Transverse colon (tissue), 4 donors: ENCODE data around the gene OCSTAMP. TPM values are rescaled to one million over a fixed set of nuclear protein-coding genes. Genes with fewer than 3 reads are reported as not detected.

Experiments used
- DNase-seq: peaks from one replicate; pipeline ENCODE4 v3.0.0-alpha.2; 2019
- H3K27ac ChIP-seq, 4 donors: fragments of 200-600 bp; sonication (generic); 2 replicates each; pipeline ENCODE4 v1.5.1; 2016 to 2018; ENCODE audit warnings: inconsistent platforms in 4 of 4
- H3K27me3 ChIP-seq: fragments of 200-600 bp; sonication (generic); 2 replicates; pipeline ENCODE4 v1.5.1; 2017; ENCODE audit warnings: inconsistent platforms
- H3K36me3 ChIP-seq, 4 donors: fragments of 200-600 bp; sonication (generic); 2 replicates each; pipeline ENCODE4 v1.5.1; 2017 to 2019; ENCODE audit warnings: inconsistent platforms in 4 of 4
- H3K4me1 ChIP-seq, 4 donors: fragments of 200-600 bp; sonication (generic); 2 replicates each; pipeline ENCODE4 v1.5.1; 2017 to 2020; ENCODE audit warnings: inconsistent platforms in 4 of 4
- H3K4me3 ChIP-seq, 4 donors: fragments of 200-600 bp; sonication (generic); 1 replicate in 1 of 4; 2 replicates in 3 of 4; pipeline versions ENCODE4 v1.5.1 to v1.6.1; 2017 to 2019; ENCODE audit warnings: inconsistent platforms in 4 of 4
- H3K9me3 ChIP-seq, 2 donors: fragments of 200-600 bp; sonication (generic); 2 replicates each; pipeline ENCODE4 v1.5.1; 2017 to 2019; ENCODE audit warnings: inconsistent platforms in 2 of 2
- EP300 ChIP-seq: sonication (generic); formaldehyde crosslinking; IDR thresholded peaks from one replicate; pipeline ENCODE4 v1.6.1; 2017; ENCODE audit warnings: antibody characterized with exemption, low read depth
- POLR2A ChIP-seq: fragments of 450-650 bp; IDR thresholded peaks from one replicate; pipeline ENCODE4 v1.6.1; 2016; ENCODE audit warnings: antibody characterized with exemption, mild to moderate bottlenecking, moderate library complexity
- POLR2AphosphoS5 ChIP-seq, 3 donors: sonication (generic); formaldehyde crosslinking; IDR thresholded peaks; one replicate each; pipeline ENCODE4 v1.6.1; 2016; ENCODE audit warnings: antibody characterized with exemption in 3 of 3
- WGBS, 2 donors: methylation state at CpG; one replicate each; pipeline ENCODE4 v1.1.5; 2018; ENCODE audit warnings: low coverage in 1 of 2; 5-methylcytosine and 5-hydroxymethylcytosine counted together
- in situ Hi-C, 4 donors: fragments of 200-750 bp; cut with MboI; loops; one replicate each; pipeline versions ENCODE4 v1.15.0 to v1.15.1; 2017; ENCODE audit warnings: low sequenced_read_pairs in 3 of 4, low pct_ligation_motif_present in 1 of 4, low pct_unique_long_range_greater_than_20kb in 1 of 4
- intact Hi-C: fragments of 100-400 bp; cut with DNase I; formaldehyde crosslinking; loops from one replicate; pipeline ENCODE4 v1.15.1; 2023; ENCODE audit warnings: low total_unique reads
- total RNA-seq, 4 donors: library from RNA; depleted of rRNA; stranded (reverse); fragments of >200 nt; gene quantifications; one replicate each; pipeline ENCODE4 v1.1.0, GENCODE V29; 2016
- TF ChIP-seq, protein P1 (sequence below), 5 experiments: fragments of 200-600 bp in 3 of 5; fragments of 450-650 bp in 2 of 5; sonication (generic) in 3 of 5; IDR thresholded peaks; 1 replicate in 2 of 5; 2 replicates in 3 of 5; pipeline ENCODE4 v1.5.1; 2016 to 2017; ENCODE audit warnings: antibody characterized with exemption in 5 of 5, inconsistent platforms in 3 of 5, mild to moderate bottlenecking in 2 of 5, moderate library complexity in 1 of 5

The OCSTAMP gene
- total RNA-seq, 4 donors from 2014 or later, result not detected

GRCh38 chr20:46592580-46593362, 42.3 kb upstream of the OCSTAMP start:
- TF ChIP-seq EP300 (no peak), POLR2AphosphoS5 (IDR thresholded peaks at IDR 0.05) (no peak), POLR2A (no peak)
- TF ChIP-seq, protein P1, sequence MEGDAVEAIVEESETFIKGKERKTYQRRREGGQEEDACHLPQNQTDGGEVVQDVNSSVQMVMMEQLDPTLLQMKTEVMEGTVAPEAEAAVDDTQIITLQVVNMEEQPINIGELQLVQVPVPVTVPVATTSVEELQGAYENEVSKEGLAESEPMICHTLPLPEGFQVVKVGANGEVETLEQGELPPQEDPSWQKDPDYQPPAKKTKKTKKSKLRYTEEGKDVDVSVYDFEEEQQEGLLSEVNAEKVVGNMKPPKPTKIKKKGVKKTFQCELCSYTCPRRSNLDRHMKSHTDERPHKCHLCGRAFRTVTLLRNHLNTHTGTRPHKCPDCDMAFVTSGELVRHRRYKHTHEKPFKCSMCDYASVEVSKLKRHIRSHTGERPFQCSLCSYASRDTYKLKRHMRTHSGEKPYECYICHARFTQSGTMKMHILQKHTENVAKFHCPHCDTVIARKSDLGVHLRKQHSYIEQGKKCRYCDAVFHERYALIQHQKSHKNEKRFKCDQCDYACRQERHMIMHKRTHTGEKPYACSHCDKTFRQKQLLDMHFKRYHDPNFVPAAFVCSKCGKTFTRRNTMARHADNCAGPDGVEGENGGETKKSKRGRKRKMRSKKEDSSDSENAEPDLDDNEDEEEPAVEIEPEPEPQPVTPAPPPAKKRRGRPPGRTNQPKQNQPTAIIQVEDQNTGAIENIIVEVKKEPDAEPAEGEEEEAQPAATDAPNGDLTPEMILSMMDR (IDR thresholded peaks at IDR 0.05), result no peak
- no peak for DNase-seq
- 84 to 96% methylated on average over 4 of the region's 4 CpGs for WGBS, 2 donors
- Histone ChIP-seq H3K9me3 (no peaks in the 10 kb centered on the region), H3K4me1 (no peaks in the 10 kb centered on the region), H3K4me3 (no peak overlapping the region), H3K27ac (no peak overlapping the region), H3K36me3 (no peaks in the 10 kb centered on the region), H3K27me3 (no peaks in the 10 kb centered on the region)
- intact Hi-C loops (no loop called here), in situ Hi-C loops (no loop called here)

DNA sequence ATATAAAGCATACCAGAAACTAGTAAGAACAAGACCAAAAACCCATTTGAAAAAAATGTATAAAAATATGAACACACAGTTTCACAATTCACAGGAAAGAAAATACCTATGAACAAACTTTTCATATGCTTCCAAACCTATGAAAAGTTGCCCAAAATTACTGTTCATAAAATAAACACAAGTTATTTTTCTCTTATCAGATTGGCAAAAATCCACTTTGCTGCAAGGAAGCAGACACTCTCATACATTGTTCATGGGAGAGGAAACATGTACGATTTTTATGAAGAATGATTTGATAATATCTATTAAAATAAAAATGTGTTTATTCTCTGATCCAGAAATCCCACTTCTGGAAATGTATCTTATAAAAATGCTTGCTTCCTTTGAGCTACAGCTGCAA, 40.0 kb upstream of the OCSTAMP start:
- Histone ChIP-seq H3K4me3 (no peak overlapping the region), H3K9me3 (no peaks in the 10 kb centered on the region), H3K27ac (no peak overlapping the region), H3K27me3 (no peaks in the 10 kb centered on the region), H3K36me3 (no peaks in the 10 kb centered on the region), H3K4me1 (no peaks in the 10 kb centered on the region)
- DNase-seq, result no peak
- intact Hi-C loops, result no loop called here
- TF ChIP-seq, protein P1 (IDR thresholded peaks at IDR 0.05), result no peak
- no peak for TF ChIP-seq POLR2A
- no peak for TF ChIP-seq EP300
- no peak for TF ChIP-seq POLR2AphosphoS5 (IDR thresholded peaks at IDR 0.05)
- 25 to 31% methylated on average over 1 of the region's 1 CpG for WGBS, 2 donors
- in situ Hi-C loops, result no loop called here

GRCh38 chr20:46588532-46589511, 38.4 kb upstream of the OCSTAMP start:
- Histone ChIP-seq H3K27ac (no peak overlapping the region), H3K36me3 (no peaks in the 10 kb centered on the region), H3K27me3 (no peaks in the 10 kb centered on the region), H3K9me3 (no peaks in the 10 kb centered on the region), H3K4me3 (no peak overlapping the region), H3K4me1 (no peaks in the 10 kb centered on the region)
- TF ChIP-seq EP300, result no peak
- TF ChIP-seq POLR2AphosphoS5 (IDR thresholded peaks at IDR 0.05), result no peak
- TF ChIP-seq, protein P1 (IDR thresholded peaks at IDR 0.05), result no peak
- no peak for TF ChIP-seq POLR2A
- intact Hi-C loops (no loop called here), in situ Hi-C loops (no loop called here)
- no peak for DNase-seq
- 50 to 61% methylated on average over 5 to 14 of the region's 14 CpGs for WGBS, 2 donors

GRCh38 chr20:46587986-46588385, 37.5 kb upstream of the OCSTAMP start:
- TF ChIP-seq POLR2A, result no peak
- TF ChIP-seq, protein P1 (IDR thresholded peaks at IDR 0.05), result no peak
- no peak for TF ChIP-seq POLR2AphosphoS5 (IDR thresholded peaks at IDR 0.05)
- no peak for TF ChIP-seq EP300
- WGBS, 2 donors, result 70% methylated on average over 7 of the region's 7 CpGs; no CpG with 5 or more reads in 1 of the 2 donors
- in situ Hi-C loops, result no loop called here

More at GRCh38 chr20:46587986-46588385, 37.5 kb upstream of the OCSTAMP start:
- intact Hi-C loops, result no loop called here
- Histone ChIP-seq H3K4me3 (no peak overlapping the region), H3K9me3 (no peaks in the 10 kb centered on the region), H3K27me3 (no peaks in the 10 kb centered on the region), H3K36me3 (no peaks in the 10 kb centered on the region), H3K27ac (no peak overlapping the region), H3K4me1 (no peaks in the 10 kb centered on the region)
- DNase-seq, result no peak
